Hair follicle dermal papilla cell (primary cell): Measurements from ENCODE around the gene SIDT1. TPM values are rescaled to one million over a fixed set of nuclear protein-coding genes. Genes with fewer than 3 reads are reported as not detected.

Experiments used
- small RNA-seq: library from RNA; depleted of rRNA; stranded (forward); fragments of <200 nt; gene quantifications from one replicate; pipeline ENCODE3, GENCODE V24; 2012
- total RNA-seq: library from RNA; depleted of rRNA; stranded (reverse); fragments of >200 nt; gene quantifications from 2 replicates; pipeline ENCODE4 v1.2.3, GENCODE V29; 2012

Gene SIDT1
- total RNA-seq = not detected in 2 replicates

DNA sequence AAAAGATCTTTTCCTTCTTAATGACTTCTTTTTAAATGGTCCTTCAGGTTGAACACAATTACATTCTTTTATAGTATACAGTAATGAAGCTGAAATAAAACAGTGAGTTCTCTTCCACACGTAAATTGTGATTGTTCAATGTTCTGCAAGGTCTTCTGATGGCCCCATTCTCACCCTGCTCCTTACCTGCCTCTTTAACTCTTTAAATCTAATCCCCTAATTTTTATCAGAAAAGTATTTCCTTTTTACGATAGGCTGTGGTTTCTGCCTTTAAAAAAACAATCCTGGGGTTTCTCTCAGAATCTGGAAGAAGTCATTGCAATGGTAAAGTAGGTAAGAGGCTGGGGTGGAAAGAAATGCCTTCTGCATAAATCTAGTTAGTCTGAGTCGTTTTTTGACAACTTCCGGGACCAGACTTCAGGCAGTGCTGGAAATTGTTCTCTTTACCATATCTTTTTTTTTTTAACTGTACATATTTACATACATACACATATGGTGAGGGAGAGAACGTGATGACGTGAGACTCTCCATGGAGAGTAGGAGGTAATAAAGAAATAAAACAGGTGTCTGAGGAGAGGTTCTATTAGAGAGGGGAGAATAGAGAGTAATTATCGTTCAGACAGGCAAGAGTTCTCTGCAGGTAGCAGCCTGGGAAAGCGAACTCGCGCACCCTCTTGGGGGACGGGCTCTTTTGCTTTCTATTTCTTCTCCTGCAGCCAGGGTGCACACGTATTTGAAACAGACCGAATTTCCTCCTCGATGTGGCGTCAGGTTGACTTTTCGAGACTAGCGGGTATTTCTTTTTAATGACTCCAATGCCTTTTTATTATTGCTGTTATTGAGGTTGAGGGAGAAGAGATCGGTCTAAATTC lies at the start of gene SIDT1:
Gene SIDT1, plus strand, starts transcription at position 730 of the 872 bp plus-strand sequence. CDS start 467 bp downstream, outside the sequence.

Small RNA genes within 50 kb of the gene (small RNA-seq; reads per million reads assigned to genes)
- not detected for gene MIR4446
- not detected for gene RN7SL767P

Other genes starting within 250 kb of the SIDT1 start
- 3.0 and 5.4 TPM in 2 replicates for gene CFAP44, start 91.1 kb upstream of the SIDT1 start, total RNA-seq
- gene SPICE1, start 17.4 kb upstream of the SIDT1 start, total RNA-seq = 12.8 and 17.5 TPM in 2 replicates
- 11.2 and 14.9 TPM in 2 replicates for gene USF3, start 164.1 kb downstream of the SIDT1 start, total RNA-seq
- gene NAA50, start 213.7 kb downstream of the SIDT1 start, total RNA-seq = 198 and 206 TPM in 2 replicates
- 119 and 126 TPM in 2 replicates for gene ATP6V1A, start 214.5 kb downstream of the SIDT1 start, total RNA-seq